ENCODE data around the gene TRIM51G. TPM values are rescaled to one million over a fixed set of nuclear protein-coding genes. Genes with fewer than 3 reads are reported as not detected.
A peak's percentile ranks its signal among the peaks of the same experiment; 100 is the strongest.
"Not testable (repeated sequence)": the region's sequence is repeated elsewhere in the genome, so short reads cannot be mapped to it uniquely, and the experiment has no call there.

TRIM51G gene, protein sequence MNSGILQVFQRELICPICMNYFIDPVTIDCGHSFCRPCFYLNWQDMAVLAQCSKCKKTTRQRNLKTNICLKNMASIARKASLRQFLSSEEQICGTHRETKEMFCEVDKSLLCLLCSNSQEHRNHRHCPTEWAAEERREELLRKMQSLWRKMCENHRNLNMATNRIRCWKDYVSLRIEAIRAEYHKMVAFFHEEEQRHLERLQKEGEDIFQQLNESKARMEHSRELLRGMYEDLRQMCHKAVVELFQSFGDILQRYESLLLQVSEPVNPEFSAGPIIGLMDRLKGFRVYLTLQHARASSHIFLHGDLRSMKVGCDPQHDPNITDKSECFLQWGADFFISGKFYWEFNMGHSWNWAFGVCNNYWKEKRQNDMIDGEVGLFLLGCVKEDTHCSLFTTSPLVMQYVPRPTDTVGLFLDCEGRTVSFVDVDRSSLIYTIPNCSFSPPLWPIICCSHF
- not detected for polyA plus RNA-seq (ENCODE audit: low read depth in 6 of 6)

DNA sequence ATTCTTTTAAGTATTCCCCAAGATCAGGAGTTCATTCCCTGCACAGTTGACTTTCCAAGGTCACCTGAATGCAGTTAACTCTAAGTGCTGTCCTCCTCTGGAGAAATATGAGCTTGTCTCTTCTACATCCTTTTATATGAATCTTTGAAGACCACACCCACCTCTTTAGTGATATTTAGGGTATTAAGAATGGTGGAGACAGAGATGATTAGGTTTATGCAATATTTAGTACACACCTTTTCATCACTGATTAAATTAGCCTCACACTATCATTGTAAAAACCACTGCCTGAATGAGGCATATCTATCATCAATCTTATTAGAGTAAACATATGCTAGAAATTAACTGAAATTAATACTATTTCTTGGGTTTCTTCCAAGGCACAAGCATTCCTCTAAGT, at the start of gene TRIM51G:
Gene TRIM51G, minus strand, starts transcription at position 101 of the 400 bp plus-strand sequence. CDS start 2,190 bp downstream, outside the sequence.
- H3K4me3 Mint-ChIP-seq; H3K36me3 Mint-ChIP-seq; H3K27me3 Mint-ChIP-seq; DNase-seq; H3K9me3 Mint-ChIP-seq; ATAC-seq (ENCODE audit: low read depth in 2 of 2); H3K27ac Mint-ChIP-seq; H3K4me1 Mint-ChIP-seq: not testable (repeated sequence)

DNA sequence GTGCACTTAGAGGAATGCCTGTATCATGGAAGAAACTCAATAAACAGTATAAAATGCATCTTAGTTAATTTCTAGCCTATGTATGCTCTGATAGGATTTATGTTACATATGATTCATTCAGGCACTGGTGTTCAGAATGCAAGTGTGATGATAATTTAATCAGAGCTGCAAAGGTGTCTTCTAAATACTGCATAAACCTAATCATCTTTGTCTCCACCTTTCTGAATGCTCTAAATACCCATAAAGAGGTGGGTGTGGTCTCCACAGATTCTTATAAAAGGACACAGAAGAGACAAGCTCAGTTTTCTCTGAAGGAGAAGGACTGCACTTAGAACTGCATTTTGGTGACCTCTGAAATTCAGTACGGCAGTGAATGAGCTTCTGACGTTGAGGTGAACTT, 44.8 kb upstream of the TRIM51G start, which contains the start of gene TRIM49B:
Gene TRIM49B, plus strand, starts transcription at position 301 of the 400 bp plus-strand sequence. CDS start 2,777 bp downstream, outside the sequence.
- H3K4me3 Mint-ChIP-seq; H3K27ac Mint-ChIP-seq; DNase-seq; H3K36me3 Mint-ChIP-seq; H3K9me3 Mint-ChIP-seq; H3K27me3 Mint-ChIP-seq; ATAC-seq (ENCODE audit: low read depth in 2 of 2); H3K4me1 Mint-ChIP-seq: not testable (repeated sequence)

DNA sequence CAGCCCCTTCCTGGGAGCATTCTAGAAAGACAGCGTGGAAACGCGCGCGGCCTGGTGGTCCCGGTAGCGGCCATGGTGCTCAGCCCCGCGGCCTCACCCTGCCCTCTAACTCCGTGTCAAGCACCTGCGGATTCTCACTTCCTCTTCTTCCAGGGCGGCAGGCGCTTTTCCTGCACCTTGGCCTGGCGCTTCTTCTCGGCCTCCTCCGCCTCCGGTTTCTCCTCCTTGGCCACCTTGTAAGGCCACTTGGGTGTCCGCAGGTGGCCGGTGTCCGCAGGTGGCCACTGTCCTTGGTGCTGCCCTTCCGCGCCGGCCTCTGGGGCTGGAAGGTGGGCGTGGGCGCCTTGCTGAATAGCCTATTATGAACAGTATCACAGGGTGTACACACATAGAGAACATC, 15.1 kb downstream of the TRIM51G start:
- H3K9me3 Mint-ChIP-seq; ATAC-seq (ENCODE audit: low read depth in 2 of 2); H3K36me3 Mint-ChIP-seq: not testable (repeated sequence)

DNA sequence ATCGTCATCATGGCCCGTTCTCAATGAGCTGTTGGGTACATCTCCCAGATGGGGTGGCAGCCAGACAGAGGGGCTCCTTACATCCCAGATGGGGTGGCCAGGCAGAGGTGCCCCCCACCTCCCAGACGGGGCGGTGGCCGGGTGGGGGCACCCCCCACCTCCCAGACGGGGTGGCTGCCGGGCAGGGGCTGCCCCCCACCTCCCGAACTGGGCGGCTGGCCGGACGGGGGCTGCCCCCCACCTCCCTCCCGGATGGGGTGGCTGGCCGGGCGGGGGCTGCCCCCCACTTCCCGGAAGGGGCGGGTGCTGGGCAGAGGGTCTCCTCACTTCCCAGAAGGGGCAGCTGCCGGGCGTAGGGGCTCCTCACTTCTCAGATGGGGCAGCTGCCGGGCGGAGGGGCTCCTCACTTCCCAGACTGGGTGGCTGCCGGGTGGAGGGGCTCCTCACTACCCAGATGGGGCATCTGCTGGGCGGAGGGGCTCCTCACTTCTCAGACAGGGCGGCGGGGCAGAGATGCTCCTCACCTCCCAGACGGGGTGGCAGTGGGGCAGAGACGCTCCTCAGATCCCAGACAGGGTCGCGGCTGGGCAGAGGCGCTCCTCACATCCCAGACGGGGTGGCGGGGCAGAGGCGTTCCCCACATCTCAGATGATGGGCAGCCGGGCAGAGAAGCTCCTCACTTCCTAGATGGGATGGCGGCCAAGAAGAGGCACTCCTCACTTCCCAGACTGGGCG, 28.2 kb downstream of the TRIM51G start:
- H3K36me3 Mint-ChIP-seq; DNase-seq; H3K4me1 Mint-ChIP-seq; H3K4me3 Mint-ChIP-seq; H3K27me3 Mint-ChIP-seq; ATAC-seq (ENCODE audit: low read depth in 2 of 2): not testable (repeated sequence)
- peak overlapping the region in 1 of 6 donors; percentile 47 for H3K27ac Mint-ChIP-seq
- H3K9me3 Mint-ChIP-seq, result peaks cover 0 to 26% (median 7%) of the 10 kb centered on the region in 7 donors

More for the DNA sequence above, 15.1 kb downstream of the TRIM51G start:
- not testable (repeated sequence) for H3K27ac Mint-ChIP-seq, H3K4me3 Mint-ChIP-seq, DNase-seq, H3K27me3 Mint-ChIP-seq, H3K4me1 Mint-ChIP-seq

DNA sequence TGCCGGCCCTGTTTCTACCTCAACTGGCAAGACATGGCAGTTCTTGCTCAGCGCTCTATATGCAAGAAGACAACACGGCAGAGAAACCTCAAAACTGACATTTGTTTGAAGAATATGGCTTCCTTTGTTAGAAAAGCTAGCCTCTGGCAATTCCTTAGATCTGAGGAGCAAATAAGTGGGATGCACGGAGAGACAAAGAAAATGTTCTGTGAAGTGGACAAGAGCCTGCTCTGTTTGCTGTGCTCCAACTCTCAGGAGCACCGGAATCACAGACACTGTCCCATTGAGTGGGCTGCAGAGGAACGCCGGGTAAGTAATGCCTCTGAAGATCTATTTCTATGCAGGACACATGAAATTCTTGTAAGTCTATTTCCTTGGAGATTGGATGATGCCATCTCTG, 37.9 kb downstream of the TRIM51G start:
- H3K4me3 Mint-ChIP-seq; ATAC-seq (ENCODE audit: low read depth in 2 of 2); H3K27ac Mint-ChIP-seq; H3K9me3 Mint-ChIP-seq; DNase-seq; H3K27me3 Mint-ChIP-seq; H3K36me3 Mint-ChIP-seq; H3K4me1 Mint-ChIP-seq: not testable (repeated sequence)

Other genes with a start within 250 kb of the TRIM51G start
- gene TRIM49B, start 44.9 kb upstream of the TRIM51G start, polyA plus RNA-seq (ENCODE audit: low read depth in 6 of 6), result not detected
- gene TRIM64C, start 75.2 kb upstream of the TRIM51G start, polyA plus RNA-seq (ENCODE audit: low read depth in 6 of 6), result not detected
- gene FOLH1, start 224.7 kb upstream of the TRIM51G start, polyA plus RNA-seq (ENCODE audit: low read depth in 6 of 6), result not detected